Cerebellar cortex (tissue), 1 donor: ENCODE data around the gene NUDT14.

Experiments
- DNase-seq: peaks from one replicate; pipeline ENCODE4 v3.0.0-alpha.2; 2015; ENCODE audit warnings: low spot score

The NUDT14 gene

DNA sequence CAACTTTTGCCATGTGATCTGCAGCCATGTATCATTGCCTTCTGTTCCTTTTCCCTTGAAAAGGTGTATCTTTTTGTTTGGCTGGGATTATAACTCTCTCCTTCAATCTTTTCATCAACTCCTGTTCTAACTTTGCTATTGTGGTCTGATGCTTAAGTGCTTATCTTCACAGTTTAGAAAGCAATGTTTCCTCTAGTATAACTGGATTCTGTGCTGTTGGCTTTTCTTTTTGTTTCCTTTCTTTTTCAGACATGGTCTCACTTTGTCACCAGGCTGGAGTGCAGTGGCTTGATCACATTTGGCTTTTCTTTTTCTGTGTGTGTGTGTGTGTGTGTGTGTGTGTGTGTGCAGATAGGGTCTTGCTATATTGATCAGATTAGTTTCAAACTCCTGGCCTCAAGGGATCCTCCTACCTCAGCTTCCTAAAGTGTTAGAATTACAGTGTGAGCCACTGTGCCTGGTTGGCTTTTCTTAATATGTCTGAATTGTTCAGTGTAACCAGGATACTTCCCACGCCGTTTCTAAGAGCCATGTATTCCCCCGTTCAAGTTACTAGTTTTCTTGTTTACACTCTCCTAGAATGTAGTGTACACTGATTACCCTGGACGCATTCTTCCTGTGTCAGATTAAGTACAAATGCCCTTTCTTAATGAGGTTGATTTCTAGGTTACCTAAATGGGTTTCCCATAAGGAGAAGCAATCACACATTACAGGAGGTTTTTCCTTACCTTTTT lies 48.0 kb downstream of the NUDT14 start:
- no peak for DNase-seq

GRCh38 chr14:105131241-105131640 lies 49.9 kb downstream of the NUDT14 start:
- no peak for DNase-seq

DNA sequence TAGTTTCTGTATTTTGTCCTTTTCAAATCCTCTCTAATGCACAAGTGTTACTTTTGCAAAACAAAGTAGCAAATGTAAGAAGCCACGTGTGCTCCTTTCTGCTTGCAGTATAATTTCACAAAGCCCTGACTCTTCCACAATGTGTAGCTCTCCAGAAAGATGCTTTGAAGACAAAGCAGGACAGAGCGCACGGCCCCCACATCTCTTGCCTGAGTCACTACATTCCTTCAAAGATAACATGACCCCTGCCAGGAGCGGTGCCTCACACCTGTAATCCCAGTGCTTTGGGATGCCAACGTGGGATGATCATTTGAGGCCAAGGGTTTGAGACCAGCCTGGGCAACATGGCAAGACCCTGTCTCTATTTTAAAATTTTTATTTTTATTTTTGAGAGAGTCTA lies 53.1 kb downstream of the NUDT14 start:
- no peak for DNase-seq

DNA sequence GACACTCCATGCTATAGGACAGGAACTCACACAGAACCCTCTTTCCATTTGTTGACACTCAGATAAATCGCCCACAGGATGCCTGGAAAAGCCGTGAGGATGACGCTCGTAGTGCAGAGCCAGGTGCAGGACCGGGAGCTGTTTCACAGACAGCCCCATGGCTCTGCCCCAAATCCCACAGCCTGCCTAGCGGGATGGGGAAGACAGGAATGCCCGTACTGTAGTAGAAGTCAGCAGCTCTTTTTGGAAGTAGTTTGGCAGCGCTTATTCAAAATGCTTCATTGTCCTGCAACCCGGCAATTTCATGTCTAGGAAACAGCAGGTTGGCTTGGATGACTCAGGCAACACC lies 54.2 kb downstream of the NUDT14 start:
- no peak for DNase-seq

DNA sequence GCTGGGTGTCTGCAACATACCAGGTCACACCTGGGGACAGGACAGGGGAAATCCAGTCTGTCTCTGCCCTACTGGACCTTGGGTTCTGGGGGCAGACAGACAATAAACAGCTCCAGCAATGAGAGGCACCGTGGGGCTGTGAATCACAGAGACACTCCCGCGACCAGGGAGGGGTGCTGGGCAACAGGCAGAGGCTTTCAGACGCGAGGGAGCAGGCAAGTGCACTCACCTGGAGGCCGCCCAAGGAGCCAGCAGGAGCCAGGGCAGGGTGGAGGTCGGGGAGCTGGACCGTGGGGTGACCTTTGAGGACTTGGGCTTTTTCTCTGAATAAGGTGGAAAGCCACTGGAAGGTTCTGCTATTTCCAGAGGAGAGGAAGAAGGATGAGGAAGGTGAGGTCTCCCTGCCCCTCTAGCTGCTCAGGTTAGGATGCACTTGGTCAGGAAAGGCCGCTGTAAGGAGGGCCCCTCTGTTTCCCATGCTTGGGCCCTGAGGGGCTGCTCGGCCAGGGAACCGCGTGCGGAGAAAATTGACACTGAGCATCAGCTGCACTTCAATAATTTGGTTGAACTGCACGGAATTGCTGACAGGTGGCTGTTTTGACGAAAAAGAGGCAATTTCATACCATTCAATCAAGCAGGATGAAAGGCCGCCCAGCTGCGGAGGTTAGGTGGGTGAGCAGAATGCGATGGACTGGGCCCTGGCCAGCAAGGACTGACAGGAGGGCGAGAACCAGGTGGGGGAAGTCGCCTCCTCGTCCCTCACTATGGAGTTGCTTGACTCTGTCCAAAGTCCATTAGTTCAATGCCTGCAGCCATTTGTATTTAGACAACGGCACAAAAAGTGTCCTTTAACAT lies 54.8 kb downstream of the NUDT14 start:
- DNase-seq, result no peak

- DNase-seq, result no peak
Measured at GRCh38 chr14:105124823-105125222, 56.3 kb downstream of the NUDT14 start.

- no peak for DNase-seq
Measured at GRCh38 chr14:105123981-105124765, 56.9 kb downstream of the NUDT14 start.

DNA sequence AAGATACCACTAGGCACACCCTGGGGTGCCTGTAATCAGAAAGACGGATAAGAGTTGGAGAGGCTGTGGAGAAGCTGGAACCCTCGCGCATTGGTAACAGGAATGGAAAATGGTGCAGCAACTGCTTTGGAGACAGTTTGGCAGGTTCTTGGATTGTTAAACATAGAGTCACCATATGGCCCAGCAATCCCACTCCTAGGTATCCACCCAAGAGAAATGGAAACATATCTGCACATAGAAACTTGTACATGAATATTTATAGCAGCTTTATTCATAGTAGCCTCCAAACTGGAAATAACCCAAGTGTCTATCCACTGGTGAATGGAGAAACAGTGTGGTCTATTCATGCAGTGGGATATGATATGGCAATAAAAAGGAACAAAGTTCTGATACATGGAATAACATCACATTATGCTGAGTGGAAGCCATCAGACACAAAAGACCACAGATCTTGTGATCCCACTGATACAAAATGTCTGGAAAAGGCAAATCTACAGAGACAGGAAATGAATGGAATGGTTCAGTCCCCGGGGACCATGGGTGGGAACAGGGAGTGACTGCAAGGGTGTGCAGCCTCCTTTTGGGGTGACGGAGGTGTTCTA lies 57.9 kb downstream of the NUDT14 start:
- DNase-seq, result no peak
